Fibroblast of peridontal ligament (primary cell): Measurements from ENCODE around the gene ZBED5.

Experiments
- DNase-seq: peaks from one replicate; pipeline ENCODE4 v3.0.0-alpha.2; 2010; ENCODE audit errors: extremely low read depth

Gene ZBED5

DNA sequence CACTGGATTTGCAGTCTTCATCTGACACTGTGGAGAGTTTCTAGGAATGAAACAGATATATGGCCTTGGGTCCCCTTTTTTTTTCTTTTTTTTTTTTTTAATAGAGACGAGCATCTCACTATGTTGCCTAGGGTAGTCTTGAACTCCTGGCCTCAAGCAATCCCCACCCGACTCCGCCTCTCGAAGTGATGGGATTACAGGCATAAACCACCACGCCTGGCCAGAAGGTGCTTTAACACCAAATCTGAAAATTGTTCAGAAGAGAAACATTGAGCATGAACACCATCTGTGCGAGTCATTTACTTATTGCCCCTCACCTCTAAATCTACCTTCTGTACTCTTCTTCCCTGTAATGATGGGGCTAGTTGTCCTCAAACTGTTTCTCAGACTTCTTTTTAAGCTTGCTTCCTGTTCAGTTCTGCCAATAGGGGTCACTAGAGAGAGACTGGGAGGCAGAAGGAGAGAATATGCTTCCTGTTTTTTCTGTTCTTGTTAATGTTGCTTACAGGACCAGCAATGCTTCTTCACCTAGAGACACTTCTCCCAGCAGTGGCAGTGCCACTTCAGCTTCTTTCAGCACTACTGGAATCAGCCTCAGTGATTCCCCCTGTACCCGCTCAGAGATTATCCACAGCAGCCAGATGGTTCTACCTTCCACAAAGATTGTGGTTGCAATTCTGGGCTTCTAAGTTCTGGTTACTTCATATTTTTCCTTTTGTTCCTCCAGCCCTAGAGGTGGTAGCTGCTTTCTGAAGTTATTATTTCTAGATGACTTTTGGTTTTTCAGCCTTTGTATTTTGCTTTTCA, 20.8 kb upstream of the ZBED5 start:
- DNase-seq = peak; percentile 72

DNA sequence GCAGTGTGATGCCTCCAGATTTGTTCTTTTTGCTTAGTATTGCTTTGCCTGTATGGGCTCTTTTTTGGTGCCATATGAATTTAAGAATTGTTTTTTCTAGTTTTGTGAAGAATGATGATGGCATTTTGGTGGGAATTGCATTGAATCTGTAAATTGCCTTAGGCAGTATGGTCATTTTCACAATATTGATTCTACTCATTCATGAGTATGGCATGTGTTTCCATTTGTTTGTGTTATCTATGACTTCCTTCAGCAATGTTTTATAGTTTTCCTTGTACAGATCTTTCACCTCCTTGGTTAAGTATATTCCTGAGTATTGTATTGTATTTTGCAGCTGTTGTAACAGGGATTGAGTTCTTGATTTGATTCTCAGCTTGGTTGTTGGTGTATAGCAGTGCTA, 18.3 kb upstream of the ZBED5 start:
- DNase-seq = no peak

DNA sequence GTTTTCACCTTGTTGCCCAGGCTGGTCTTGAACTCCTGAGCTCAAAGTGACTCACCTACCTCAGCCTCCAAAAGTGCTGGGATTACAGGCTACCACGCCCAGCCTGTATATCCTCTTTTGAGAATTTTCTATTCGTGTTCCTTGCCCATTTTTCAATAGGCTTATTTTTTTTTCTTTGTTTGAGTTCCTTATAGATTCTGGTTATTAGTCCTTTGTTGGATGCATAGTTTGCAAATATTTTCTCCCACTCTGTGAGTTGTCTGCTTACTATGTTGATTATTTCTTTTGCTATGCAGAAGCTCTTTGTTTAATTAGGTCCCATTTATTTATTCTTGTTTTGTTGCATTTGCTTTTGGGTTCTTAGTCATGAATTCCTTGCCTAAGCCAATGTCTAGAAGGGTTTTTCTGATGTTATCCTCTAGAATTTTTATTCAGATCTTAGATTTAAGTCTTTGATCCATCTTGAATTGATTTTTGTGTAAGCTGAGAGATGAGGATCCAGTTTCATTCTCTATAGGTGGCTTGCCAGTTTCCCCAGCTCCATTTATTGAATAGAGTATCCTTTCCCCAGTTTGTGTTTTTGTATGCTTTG, 17.7 kb upstream of the ZBED5 start:
- peak; percentile 55 for DNase-seq

DNA sequence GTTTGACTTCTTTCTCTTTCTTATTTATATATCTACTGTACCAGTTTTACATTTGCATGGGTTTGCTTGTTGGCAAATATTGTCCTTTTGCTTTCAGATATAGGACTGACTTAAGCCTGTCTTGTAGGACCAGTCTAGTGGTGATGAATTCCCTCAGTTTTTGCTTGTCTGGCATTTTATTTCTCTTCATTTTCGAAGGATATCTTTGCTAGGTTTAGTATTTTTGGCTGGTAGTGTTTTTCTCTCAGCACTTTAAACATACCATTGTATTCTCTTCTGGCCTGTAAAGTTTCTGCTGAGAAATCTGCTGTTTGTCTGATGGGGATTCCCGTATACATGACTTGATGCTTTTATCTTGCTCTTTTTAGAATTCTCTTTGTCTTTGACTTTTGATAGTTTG, 14.2 kb upstream of the ZBED5 start:
- DNase-seq = no peak

DNA sequence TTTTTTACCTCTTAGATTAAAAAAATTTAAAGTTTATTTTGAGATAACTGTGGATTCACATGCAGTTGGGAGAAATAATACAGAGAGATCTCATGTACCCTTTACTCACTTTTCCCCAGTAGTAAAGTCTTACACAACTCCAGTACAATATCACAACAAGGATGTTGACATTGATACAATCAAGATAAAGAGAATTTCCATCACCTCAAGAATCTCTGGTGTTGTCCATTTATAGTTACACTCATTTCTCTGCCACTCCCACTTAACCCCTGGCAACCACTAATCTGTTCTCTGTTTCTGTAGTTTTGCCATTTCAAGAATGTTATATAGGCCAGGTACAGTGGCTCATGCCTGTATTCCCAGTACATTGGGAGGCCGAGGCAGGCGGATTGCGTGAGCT, 10.5 kb upstream of the ZBED5 start:
- DNase-seq = no peak

DNA sequence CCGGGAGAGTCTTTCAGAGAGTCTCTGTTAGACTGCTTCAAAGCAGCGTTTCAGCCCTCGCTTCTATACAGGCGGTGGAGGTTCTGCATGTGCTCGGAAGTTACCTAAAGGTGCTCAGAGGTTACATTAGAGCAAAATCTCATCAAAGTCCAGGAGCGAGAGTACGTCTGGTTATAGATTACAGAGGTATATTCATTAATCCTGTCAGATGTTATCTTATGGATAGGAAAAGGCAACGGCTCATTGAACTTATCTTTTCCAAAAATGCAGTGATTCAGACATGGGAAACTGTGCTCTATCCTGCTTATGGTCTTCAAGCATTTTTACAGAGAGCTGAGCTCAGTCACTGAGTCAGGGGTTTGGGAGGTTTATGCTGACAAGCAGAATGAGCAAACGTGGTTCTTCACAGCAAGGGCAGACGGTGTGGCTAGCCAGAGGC, 9.1 kb upstream of the ZBED5 start:
- DNase-seq = peak; percentile 64

DNA sequence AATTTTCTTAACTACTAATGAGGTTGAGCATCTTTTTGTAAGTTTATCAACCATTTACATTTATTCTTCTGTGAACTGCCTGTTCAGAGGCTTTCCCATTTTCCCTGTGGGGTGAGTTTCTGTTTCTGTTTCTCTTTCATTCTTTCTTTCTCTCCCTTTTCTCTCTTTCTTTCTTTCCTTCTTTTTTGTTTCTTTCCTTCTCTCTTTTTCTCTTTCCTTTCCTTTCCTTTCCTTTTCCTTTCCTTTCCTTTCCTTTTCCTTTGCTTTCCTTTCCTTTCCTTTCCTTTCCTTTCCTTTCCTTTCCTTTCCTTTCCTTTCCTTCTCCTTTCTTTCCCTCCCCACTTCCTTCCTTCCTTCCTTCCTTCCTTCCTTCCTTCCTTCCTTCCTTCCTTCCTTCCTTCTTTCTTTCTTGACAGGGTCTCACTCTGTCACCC, 8.0 kb upstream of the ZBED5 start:
- DNase-seq = no peak

DNA sequence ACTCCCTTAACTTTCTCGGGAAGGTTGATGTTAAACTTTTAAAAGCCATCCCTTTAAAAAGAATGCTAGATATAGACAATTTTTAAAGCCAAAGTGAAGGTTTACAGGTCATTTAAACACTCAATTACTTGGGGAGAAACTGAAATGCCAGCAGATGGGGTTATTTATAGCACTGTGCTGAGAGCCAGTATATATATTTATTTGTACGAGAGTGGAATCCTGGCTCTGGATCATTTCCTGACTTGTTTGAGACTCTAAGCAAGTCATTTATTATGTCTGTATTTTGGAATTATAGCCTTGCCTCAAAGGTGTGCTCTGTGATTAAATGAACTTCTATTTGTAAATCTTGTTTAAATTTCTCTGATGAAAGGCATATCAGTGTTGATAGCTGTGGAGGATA, 6.8 kb upstream of the ZBED5 start:
- peak; percentile 77 for DNase-seq

DNA sequence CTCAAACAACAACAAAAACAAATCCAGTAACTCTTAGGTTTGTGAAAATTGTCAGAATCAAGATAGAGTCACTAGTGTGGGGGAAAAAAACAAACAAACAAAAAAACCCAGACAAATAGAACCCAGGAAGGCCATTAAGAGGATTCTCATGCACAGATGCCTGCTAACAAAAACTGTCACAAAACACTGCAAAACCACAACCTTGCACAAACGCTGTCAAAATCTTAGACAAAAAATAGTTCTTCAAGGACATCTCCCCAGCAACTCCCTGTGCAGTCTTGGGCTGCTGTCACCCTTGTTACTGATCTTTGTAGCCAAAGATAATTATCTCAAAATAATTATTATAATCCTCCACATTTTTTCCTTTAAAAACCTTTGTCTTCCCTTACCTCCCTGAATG, 4.6 kb upstream of the ZBED5 start:
- no peak for DNase-seq

DNA sequence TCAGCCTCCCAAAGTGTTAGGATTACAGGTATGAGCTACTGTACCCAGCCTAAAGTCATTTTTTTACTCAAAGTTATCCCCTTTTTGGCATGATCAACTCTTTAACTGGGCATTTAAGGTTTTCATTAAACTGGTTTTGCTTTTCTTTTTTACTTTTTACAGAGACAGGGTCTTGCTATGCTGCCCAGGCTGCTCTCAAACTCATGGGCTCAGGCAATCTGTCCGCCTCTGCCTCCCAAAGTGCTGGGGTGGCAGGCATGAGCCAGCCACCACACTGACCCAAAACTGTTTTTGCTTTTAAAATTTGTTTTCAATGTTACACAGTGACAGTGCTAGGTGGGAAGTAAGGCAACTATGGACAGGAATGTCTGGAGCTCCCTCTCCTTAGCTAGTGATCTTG, 3.9 kb upstream of the ZBED5 start:
- no peak for DNase-seq

DNA sequence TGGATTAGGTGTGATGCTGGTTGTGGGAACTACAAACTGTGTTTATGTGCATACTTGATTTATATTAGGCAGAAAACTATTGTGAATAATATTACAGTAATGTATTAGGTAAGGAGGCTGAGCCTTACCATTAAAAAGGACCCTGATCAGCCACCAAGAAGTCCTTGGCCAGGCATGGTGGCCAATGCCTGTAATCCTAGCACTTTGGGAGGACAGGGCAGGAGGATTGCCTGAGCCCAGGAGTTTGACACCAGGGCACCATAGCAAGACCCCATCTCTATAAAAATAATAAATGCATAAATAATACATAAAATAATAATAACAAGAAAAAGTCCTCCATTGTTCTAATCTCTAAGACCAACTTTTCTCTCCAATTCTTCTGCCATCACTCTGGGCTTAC, 3.2 kb upstream of the ZBED5 start:
- no peak for DNase-seq

DNA sequence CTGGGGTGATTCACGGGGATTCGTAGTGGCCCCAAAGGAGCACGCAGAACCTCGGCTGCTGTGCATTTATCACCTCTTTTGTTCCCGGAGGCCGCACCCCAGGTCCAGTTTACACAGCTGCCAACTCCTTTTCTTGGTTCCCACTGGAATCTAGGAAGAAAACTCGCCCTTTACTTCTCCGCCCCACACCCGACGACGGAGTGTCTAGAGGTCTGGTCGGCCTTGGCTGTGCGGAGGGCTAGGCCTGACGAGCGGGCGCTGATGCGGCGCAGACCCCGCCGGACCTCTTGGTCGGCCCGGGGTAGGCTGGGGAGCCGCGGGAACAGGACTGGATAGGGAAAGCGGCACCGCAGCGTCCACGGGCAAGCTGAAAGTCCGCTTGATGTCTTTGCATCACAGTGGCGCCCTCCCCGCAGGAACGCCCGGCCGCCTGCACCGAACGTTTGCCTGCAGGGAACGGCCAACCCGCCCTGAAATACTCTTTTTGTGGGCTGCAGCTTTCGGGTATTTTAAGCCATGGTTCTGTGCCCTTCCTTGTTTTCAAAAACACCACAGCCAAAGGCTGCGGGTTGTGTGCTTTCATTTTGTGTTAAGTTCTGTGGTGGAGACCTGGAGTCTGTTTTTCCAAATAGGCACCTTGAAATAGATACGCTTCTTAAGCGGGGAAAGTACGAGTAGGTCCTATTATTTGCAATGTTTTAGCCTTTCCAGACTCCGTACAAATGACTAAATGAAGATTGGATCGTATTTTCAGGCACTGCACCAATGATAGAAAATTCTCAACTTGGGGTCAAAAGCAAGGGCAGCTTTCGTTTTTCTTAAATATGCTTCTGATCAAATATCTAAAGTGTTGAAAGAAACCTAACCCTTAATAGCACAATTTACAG, 829 bp upstream of the ZBED5 start:
- DNase-seq = peak; percentile 57

DNA sequence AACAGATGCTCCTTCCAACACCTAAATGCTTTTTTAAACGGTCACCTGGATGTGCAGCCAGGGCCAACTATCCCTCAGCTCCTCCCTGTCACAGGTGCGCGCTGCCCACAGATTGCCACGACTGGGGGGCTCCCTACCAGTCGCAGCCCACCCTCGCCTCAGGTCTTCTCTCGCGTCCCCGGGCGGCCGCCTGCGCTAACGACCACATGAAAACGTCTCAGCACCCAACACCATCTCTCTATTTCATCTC, 469 bp downstream of the ZBED5 start:
- DNase-seq = no peak

DNA sequence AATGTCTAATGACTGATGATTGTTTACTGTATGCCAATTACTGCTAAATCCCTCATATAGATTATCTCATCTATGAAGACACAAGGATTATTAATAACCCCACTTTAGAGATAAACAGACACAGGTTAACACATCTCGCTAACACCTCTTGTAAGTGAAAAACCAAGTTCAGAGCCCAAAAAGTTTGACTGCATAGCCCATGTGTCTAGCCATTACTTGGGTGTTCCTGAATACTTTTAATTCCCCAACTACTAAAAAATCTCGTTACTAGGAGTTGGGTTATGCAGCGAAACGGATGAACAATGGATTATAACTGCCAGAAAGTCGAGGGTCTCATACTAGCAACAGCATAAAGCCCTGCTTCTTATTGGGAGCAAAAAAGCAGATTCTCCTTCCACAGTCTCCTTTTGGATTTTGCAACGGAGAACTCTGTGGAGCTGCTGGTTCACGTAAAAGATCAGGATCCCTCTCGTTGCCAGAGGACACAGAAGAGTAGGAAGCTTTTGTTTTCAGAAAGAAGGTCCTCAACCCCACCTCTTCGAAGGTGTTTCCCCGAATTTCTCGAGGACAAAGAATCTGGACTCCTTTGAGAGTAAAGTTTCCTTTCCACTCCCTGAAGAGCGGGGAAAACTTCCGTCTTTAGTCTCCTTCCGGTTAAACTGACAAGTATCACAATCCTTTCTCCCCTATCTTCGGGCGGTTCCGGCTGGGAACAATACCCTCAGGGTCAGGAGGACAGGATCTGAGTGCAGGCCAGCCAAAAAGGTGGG, 979 bp downstream of the ZBED5 start:
- DNase-seq = peak; percentile 37

DNA sequence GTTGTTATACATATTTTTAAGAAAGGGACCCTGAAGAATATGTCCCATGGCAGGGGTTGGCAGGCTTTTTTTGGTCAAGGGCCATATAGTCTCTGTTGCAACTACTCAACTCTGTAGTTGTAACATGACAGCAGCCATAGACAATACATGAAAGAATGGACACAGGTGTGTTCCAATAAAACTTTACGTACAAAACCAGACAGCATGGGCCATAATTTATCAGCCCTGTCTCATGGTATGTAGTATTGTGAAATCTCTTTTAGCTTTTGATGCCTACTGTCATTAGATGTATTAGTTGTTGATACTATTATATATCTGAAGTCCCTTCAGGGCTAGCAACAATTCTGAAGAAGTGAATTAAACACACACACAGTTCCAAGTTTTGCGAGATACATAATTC, 2.6 kb downstream of the ZBED5 start:
- no peak for DNase-seq

DNA sequence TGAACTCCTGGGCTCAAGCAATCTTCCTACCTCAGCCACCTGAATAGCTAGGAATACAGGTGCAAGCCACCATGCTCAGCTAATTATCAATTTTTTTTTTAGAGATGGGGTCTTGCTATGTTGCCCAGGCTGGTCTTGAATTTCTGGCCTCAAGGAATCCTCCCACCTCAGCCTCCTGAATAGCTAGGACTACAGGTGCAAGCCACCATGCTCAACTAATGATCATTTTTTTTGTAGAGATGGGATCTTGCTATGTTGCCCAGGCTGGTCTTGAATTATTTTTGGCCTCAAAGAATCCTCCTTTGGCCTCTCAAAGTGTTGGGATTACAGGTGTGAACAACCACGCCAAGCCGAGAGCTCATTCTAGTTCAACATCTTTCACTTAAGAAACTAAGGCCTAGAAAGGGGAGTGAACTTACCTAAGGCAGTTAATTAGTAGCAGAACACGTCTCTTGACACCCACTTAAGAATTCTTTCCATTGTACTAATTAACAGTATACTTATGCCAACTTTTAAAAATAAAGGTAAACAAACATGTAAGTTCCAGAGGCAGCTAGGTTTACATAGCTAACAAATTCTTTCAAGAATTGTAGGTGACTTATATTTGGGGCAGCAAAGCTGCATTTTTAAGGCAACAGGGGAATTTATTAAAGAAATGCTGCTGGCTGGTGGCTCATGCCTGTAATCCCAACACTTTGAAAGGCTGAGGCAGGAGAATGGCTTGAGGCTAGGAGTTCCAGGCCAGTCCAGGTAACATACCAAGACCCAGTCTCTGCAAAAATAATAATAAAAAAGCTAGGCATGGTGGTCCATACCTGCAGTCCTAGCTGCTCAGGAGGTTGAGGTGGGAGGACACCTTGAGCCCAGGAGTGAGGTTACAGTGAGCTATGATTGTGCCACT, 9.6 kb downstream of the ZBED5 start:
- no peak for DNase-seq

DNA sequence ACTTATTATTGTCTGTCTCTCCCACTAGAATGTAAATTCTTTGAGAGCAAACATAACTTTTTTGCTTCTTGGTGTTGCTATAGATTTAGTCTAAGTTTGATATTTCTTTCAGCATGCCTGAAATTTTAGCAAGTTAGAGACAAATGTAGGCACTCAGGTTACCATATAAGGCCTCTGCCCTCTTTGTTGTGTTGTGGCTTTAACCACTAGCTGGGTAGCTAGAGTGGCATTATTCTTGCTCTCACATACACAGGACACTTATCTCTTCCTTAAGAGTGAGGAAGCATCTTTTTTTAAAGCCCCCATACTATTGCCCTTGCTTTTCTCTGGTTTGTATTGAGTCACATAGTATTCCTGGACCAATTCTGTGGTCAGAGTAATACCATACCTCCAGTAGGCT, 11.2 kb downstream of the ZBED5 start:
- DNase-seq = no peak

DNA sequence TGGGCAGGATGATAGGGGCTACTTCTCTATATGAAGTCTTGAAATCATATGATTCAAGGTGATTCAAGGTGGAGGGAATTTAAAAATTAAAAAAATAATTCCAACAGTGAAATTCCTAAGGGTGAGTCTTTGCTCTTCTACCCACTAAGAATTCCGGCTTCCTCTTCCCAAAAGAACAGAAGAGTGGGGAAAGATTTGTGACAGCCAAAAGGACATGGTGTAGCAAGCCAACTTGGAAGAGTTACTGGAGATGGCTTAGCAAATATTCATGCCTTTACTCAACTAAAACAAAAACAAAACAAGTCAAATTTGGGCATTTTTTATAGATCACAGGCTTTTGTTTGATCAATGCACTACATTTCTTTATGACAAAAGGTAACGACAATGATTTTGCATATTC, 12.3 kb downstream of the ZBED5 start:
- DNase-seq = no peak

DNA sequence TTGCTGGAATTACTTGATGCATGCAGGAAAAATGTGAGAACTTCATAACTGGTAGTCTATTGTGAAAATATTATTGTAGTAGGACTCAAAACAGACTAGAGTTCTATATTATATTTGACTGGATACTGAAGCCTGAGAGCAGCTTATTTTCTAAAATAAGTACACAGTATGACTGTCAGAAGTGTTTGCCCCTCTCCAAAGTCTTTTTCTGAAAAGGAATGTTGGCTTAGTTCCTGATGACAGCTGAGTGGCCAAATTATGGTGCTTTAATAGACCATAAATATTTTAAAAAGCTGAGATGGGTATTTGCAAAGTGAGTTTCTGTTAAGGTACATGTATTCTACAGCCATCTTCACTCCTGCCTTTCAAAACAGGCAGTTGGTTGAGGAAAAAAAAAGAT, 13.1 kb downstream of the ZBED5 start:
- no peak for DNase-seq

DNA sequence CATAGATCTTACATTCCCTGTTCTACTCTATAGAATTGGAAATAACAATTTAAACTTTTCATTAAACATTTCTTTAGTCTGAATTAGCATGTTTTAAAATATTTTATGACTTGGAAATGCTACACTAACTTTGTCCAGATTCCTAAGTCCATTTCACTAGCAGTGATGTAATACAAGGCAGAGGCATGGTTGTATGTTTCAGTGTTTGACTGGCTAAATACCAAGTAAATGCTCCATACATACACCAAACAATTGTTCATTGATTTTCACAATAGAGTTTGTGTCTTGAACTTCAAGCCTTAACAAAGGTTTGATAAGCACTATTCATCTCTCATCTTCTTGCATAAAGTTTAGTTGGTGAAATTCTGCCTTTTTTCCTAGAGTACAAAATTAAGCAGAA, 13.5 kb downstream of the ZBED5 start:
- DNase-seq = peak; percentile 18

DNA sequence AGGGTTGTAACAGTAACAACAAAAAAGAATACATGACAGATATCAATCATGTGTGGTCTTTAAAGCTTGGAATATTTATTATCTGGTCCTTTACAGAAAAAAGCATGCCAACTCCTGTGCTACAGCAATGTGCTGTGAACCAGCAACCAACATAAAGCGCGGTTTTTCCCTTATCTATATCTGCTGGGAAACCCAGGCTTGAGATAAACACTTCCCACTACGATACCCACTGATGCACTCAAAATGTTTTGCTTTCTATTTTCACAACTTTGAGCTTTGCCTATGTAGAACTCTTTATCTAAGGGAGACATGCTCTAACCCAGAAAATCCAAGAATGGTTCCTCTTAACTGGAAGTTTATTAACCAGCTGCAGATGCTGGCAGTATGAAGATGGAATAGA, 19.0 kb downstream of the ZBED5 start:
- no peak for DNase-seq
